ENCODE results near the gene FAR2.

Gene FAR2

GRCh38 chr12:29333178-29333577 lies 184.1 kb downstream of the FAR2 start:
- H3K27ac ChIP-seq (ENCODE audit: low read depth, low read length): no peak overlapping the region
- no peaks in the 10 kb centered on the region for H3K79me1 ChIP-seq (ENCODE audit: low read length)
- no peak for DNase-seq
- H3K23ac ChIP-seq (ENCODE audit: low read length): no peak overlapping the region
- no peak overlapping the region for H4K5ac ChIP-seq (ENCODE audit: low read length)
- H3K79me2 ChIP-seq (ENCODE audit: control insufficient read depth, insufficient read depth, low read length): no peaks in the 10 kb centered on the region
- no peak overlapping the region for H3K9ac ChIP-seq (ENCODE audit: low read length)
- no CpG with 5 or more reads among the region's 1 CpG for WGBS (ENCODE audit: extremely low coverage, insufficient coverage, low lambda C conversion rate)
- no peak overlapping the region for H3K4me2 ChIP-seq (ENCODE audit: low read length)
- H3K4me1 ChIP-seq (ENCODE audit: control insufficient read depth, low read depth, low read length): no peaks in the 10 kb centered on the region
- H3K36me3 ChIP-seq (ENCODE audit: control insufficient read depth, insufficient read depth, low read length): no peaks in the 10 kb centered on the region
- no peak overlapping the region for H3K4me3 ChIP-seq (ENCODE audit: low read length)
- no peak overlapping the region for H2BK5ac ChIP-seq (ENCODE audit: low read length)
- no peak overlapping the region for H3K4ac ChIP-seq (ENCODE audit: low read depth, low read length)
- H2BK15ac ChIP-seq (replicated peaks; ENCODE audit: low read depth): no peak overlapping the region
- no peak overlapping the region for H4K8ac ChIP-seq (ENCODE audit: low read depth, low read length)
- H3K18ac ChIP-seq (ENCODE audit: low read length): no peak overlapping the region
- no peak overlapping the region for H3K56ac ChIP-seq (ENCODE audit: low read length)
- H2AK5ac ChIP-seq (ENCODE audit: low read length): no peak overlapping the region
- H2BK120ac ChIP-seq (ENCODE audit: low read depth, low read length): no peak overlapping the region
- no peaks in the 10 kb centered on the region for H3K27me3 ChIP-seq (ENCODE audit: insufficient read depth, low read length, poor library complexity)

DNA sequence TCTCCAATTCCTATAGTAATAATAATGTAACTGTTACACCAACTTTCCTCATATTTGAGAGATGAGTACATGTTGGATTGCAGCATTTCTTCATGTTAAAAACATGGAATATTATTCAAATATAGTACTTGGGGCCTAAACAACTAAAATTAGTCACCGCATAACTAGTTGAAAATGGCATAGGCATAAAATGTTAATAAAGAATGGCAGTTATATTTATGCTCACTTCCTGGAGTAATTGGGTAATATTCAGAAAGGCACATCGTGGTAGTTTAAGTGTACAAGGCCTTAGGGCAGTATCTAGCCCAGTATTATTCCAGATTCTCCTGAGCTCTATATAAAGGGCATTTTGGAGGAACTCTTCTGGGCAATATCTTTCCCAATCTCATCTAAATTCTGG lies 185.9 kb downstream of the FAR2 start:
- Histone ChIP-seq H3K79me2 (ENCODE audit: control insufficient read depth, insufficient read depth, low read length) (no peaks in the 10 kb centered on the region), H3K27ac (ENCODE audit: low read depth, low read length) (no peak overlapping the region), H2AK5ac (ENCODE audit: low read length) (no peak overlapping the region), H3K4me1 (ENCODE audit: control insufficient read depth, low read depth, low read length) (no peaks in the 10 kb centered on the region), H3K27me3 (ENCODE audit: insufficient read depth, low read length, poor library complexity) (no peaks in the 10 kb centered on the region), H3K23ac (ENCODE audit: low read length) (no peak overlapping the region), H3K4me3 (ENCODE audit: low read length) (no peak overlapping the region), H3K4ac (ENCODE audit: low read depth, low read length) (no peak overlapping the region), H2BK5ac (ENCODE audit: low read length) (no peak overlapping the region), H3K9ac (ENCODE audit: low read length) (no peak overlapping the region), H3K36me3 (ENCODE audit: control insufficient read depth, insufficient read depth, low read length) (no peaks in the 10 kb centered on the region), H3K79me1 (ENCODE audit: low read length) (no peaks in the 10 kb centered on the region), H3K18ac (ENCODE audit: low read length) (no peak overlapping the region), H4K5ac (ENCODE audit: low read length) (no peak overlapping the region), H2BK15ac (replicated peaks; ENCODE audit: low read depth) (no peak overlapping the region), H2BK120ac (ENCODE audit: low read depth, low read length) (no peak overlapping the region), H3K56ac (ENCODE audit: low read length) (no peak overlapping the region), H4K8ac (ENCODE audit: low read depth, low read length) (no peak overlapping the region), H3K4me2 (ENCODE audit: low read length) (no peak overlapping the region)
- no peak for DNase-seq
- whole genome bisulfite sequencing (ENCODE audit: extremely low coverage, insufficient coverage, low lambda C conversion rate): no CpG with 5 or more reads among the region's 2 CpGs

DNA sequence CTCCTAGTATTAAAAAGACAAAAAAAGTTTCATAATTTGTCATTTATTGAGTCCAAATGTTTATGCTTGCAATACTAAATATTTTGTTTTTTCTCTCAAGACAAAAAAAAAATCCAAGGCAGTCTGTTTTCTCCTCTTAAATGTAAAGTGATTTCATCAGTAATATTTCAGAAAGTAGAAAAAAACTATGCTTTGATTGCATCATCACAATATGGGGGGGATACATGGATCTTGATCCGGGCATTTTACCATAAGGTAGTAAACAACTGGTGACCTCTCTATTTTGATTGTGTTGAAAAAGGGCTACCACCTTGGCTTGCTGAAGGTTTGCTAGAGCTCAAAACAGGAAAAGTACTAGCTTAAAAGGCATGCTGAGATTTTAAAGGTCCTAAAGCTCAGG lies 188.2 kb downstream of the FAR2 start:
- Histone ChIP-seq H3K23ac (ENCODE audit: low read length) (no peak overlapping the region), H3K4me3 (ENCODE audit: low read length) (no peak overlapping the region), H3K79me2 (ENCODE audit: control insufficient read depth, insufficient read depth, low read length) (no peaks in the 10 kb centered on the region), H3K18ac (ENCODE audit: low read length) (no peak overlapping the region), H3K56ac (ENCODE audit: low read length) (no peak overlapping the region), H3K9ac (ENCODE audit: low read length) (no peak overlapping the region), H3K27ac (ENCODE audit: low read depth, low read length) (no peak overlapping the region), H4K8ac (ENCODE audit: low read depth, low read length) (no peak overlapping the region), H3K27me3 (ENCODE audit: insufficient read depth, low read length, poor library complexity) (no peaks in the 10 kb centered on the region), H2AK5ac (ENCODE audit: low read length) (no peak overlapping the region), H3K4ac (ENCODE audit: low read depth, low read length) (no peak overlapping the region), H2BK120ac (ENCODE audit: low read depth, low read length) (no peak overlapping the region), H3K79me1 (ENCODE audit: low read length) (no peaks in the 10 kb centered on the region), H4K5ac (ENCODE audit: low read length) (no peak overlapping the region), H3K36me3 (ENCODE audit: control insufficient read depth, insufficient read depth, low read length) (no peaks in the 10 kb centered on the region), H3K4me2 (ENCODE audit: low read length) (no peak overlapping the region), H2BK15ac (replicated peaks; ENCODE audit: low read depth) (no peak overlapping the region), H2BK5ac (ENCODE audit: low read length) (no peak overlapping the region), H3K4me1 (ENCODE audit: control insufficient read depth, low read depth, low read length) (no peaks in the 10 kb centered on the region)
- no peak for DNase-seq
- WGBS (ENCODE audit: extremely low coverage, insufficient coverage, low lambda C conversion rate): no CpG with 5 or more reads among the region's 1 CpG

DNA sequence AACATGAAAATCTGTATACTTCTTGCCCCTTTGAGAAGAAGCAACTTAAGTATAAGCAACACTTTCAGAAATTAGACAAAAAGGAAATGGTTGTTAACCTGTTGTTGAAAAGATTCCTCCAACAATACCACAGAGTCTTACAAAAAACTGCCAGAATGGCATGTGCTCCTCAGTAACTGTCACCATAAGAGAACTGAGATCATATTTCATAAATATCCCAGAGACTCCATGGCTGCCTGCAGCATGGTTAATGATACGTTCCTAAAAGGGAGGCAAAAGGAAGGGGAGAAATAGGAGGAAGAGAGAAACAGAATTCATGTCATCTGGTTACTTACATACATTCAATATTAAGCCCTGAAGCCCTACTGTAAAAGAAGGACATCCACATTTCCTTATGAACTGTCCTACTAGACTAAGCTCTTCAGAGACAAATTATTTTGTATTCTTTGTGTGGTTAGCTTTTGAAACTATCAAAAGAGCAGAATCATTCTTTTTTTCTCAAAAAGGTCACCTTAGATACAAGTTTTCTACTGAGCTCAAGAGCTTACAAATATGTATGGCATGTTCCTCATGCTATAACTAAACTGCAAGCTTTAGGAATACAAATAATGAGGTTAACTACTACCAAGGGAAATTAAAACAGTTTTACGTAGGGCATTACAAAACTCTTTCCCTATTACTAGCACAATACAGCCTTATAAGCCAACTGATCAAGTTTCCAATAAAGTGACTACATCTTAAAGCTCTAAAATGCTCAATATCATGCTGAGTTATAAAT lies 194.1 kb downstream of the FAR2 start:
- Histone ChIP-seq H3K27ac (ENCODE audit: low read depth, low read length) (no peak overlapping the region), H3K4me2 (ENCODE audit: low read length) (no peak overlapping the region), H2BK15ac (replicated peaks; ENCODE audit: low read depth) (no peak overlapping the region), H3K23ac (ENCODE audit: low read length) (no peak overlapping the region), H4K5ac (ENCODE audit: low read length) (no peak overlapping the region), H3K4me3 (ENCODE audit: low read length) (no peak overlapping the region), H3K4ac (ENCODE audit: low read depth, low read length) (no peak overlapping the region), H3K18ac (ENCODE audit: low read length) (no peak overlapping the region), H2AK5ac (ENCODE audit: low read length) (no peak overlapping the region), H3K9ac (ENCODE audit: low read length) (no peak overlapping the region), H3K27me3 (ENCODE audit: insufficient read depth, low read length, poor library complexity) (no peaks in the 10 kb centered on the region), H2BK5ac (ENCODE audit: low read length) (no peak overlapping the region), H2BK120ac (ENCODE audit: low read depth, low read length) (no peak overlapping the region), H3K4me1 (ENCODE audit: control insufficient read depth, low read depth, low read length) (no peaks in the 10 kb centered on the region), H3K36me3 (ENCODE audit: control insufficient read depth, insufficient read depth, low read length) (no peaks in the 10 kb centered on the region), H3K56ac (ENCODE audit: low read length) (no peak overlapping the region), H3K79me1 (ENCODE audit: low read length) (no peaks in the 10 kb centered on the region), H4K8ac (ENCODE audit: low read depth, low read length) (no peak overlapping the region), H3K79me2 (ENCODE audit: control insufficient read depth, insufficient read depth, low read length) (no peaks in the 10 kb centered on the region)
- DNase-seq: no peak
- no CpG with 5 or more reads among the region's 2 CpGs for WGBS (ENCODE audit: extremely low coverage, insufficient coverage, low lambda C conversion rate)

- Histone ChIP-seq H3K79me2 (ENCODE audit: control insufficient read depth, insufficient read depth, low read length) (no peaks in the 10 kb centered on the region), H2BK120ac (ENCODE audit: low read depth, low read length) (no peak overlapping the region), H2BK5ac (ENCODE audit: low read length) (no peak overlapping the region), H3K4me2 (ENCODE audit: low read length) (no peak overlapping the region), H3K79me1 (ENCODE audit: low read length) (no peaks in the 10 kb centered on the region), H4K8ac (ENCODE audit: low read depth, low read length) (no peak overlapping the region), H3K36me3 (ENCODE audit: control insufficient read depth, insufficient read depth, low read length) (no peaks in the 10 kb centered on the region), H2AK5ac (ENCODE audit: low read length) (no peak overlapping the region), H3K4me3 (ENCODE audit: low read length) (no peak overlapping the region), H3K27ac (ENCODE audit: low read depth, low read length) (no peak overlapping the region), H3K23ac (ENCODE audit: low read length) (no peak overlapping the region), H3K4me1 (ENCODE audit: control insufficient read depth, low read depth, low read length) (no peaks in the 10 kb centered on the region), H3K18ac (ENCODE audit: low read length) (no peak overlapping the region), H3K27me3 (ENCODE audit: insufficient read depth, low read length, poor library complexity) (no peaks in the 10 kb centered on the region), H4K5ac (ENCODE audit: low read length) (no peak overlapping the region), H2BK15ac (replicated peaks; ENCODE audit: low read depth) (no peak overlapping the region), H3K4ac (ENCODE audit: low read depth, low read length) (no peak overlapping the region), H3K9ac (ENCODE audit: low read length) (no peak overlapping the region), H3K56ac (ENCODE audit: low read length) (no peak overlapping the region)
- no CpG with 5 or more reads among the region's 3 CpGs for WGBS (ENCODE audit: extremely low coverage, insufficient coverage, low lambda C conversion rate)
- DNase-seq: no peak
Measured at GRCh38 chr12:29346769-29347421, 197.8 kb downstream of the FAR2 start.

DNA sequence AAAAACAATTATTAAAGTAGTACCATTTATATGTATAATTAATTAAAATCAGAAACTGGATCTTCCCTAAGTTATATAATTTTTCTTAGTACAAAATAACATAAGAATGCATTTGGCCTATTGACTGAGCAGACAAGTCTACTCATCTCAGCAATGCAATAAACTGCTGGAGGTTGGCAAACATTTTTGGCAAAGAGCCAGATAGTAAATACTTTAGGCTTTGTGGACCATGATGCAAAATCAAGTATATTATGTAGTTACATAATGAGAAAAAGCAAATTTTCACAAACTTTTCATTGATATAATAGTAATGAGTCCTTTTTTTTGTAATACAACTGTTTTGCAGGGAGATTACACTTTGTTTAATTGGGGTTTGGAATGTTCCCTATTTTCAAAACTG lies 201.0 kb downstream of the FAR2 start:
- no peak overlapping the region for H2BK120ac ChIP-seq (ENCODE audit: low read depth, low read length)
- H3K4ac ChIP-seq (ENCODE audit: low read depth, low read length): no peak overlapping the region
- no peak overlapping the region for H2BK15ac ChIP-seq (replicated peaks; ENCODE audit: low read depth)
- H3K4me2 ChIP-seq (ENCODE audit: low read length): no peak overlapping the region
- no peak overlapping the region for H3K9ac ChIP-seq (ENCODE audit: low read length)
- H3K18ac ChIP-seq (ENCODE audit: low read length): no peak overlapping the region
- no peaks in the 10 kb centered on the region for H3K79me2 ChIP-seq (ENCODE audit: control insufficient read depth, insufficient read depth, low read length)
- no peak overlapping the region for H4K8ac ChIP-seq (ENCODE audit: low read depth, low read length)
- no peak overlapping the region for H2AK5ac ChIP-seq (ENCODE audit: low read length)
- H3K79me1 ChIP-seq (ENCODE audit: low read length): no peaks in the 10 kb centered on the region
- H3K27me3 ChIP-seq (ENCODE audit: insufficient read depth, low read length, poor library complexity): no peaks in the 10 kb centered on the region
- DNase-seq: no peak
- no peak overlapping the region for H3K56ac ChIP-seq (ENCODE audit: low read length)
- H3K27ac ChIP-seq (ENCODE audit: low read depth, low read length): no peak overlapping the region
- H3K4me3 ChIP-seq (ENCODE audit: low read length): no peak overlapping the region
- no peak overlapping the region for H3K23ac ChIP-seq (ENCODE audit: low read length)
- no peak overlapping the region for H2BK5ac ChIP-seq (ENCODE audit: low read length)
- H3K4me1 ChIP-seq (ENCODE audit: control insufficient read depth, low read depth, low read length): no peaks in the 10 kb centered on the region
- H4K5ac ChIP-seq (ENCODE audit: low read length): no peak overlapping the region
- no peaks in the 10 kb centered on the region for H3K36me3 ChIP-seq (ENCODE audit: control insufficient read depth, insufficient read depth, low read length)
